SK-N-SH (cell line): ENCODE results near the gene ARFRP1.

Experiments
- CHD2 ChIP-seq: fragments of 150-350 bp; IDR thresholded peaks from 2 replicates; pipeline ENCODE4 v1.6.1; 2018; ENCODE audit warnings: low read length; ENCODE audit not compliant: partially characterized antibody
- CTCF ChIP-seq: fragments of 200-600 bp; sonication (generic); IDR thresholded peaks from 2 replicates; pipeline ENCODE4 v1.6.1; 2017; ENCODE audit warnings: antibody characterized with exemption, mild to moderate bottlenecking, moderate library complexity
- JUND ChIP-seq: IDR thresholded peaks from 2 replicates; pipeline ENCODE4 v1.4.0; 2012
- POLR2AphosphoS5 ChIP-seq: IDR thresholded peaks from 2 replicates; pipeline ENCODE4 v1.6.1; 2012; ENCODE audit warnings: low read depth, low read length
- RAD21 ChIP-seq: IDR thresholded peaks from 2 replicates; pipeline ENCODE4 v1.6.1; 2012; ENCODE audit warnings: mild to moderate bottlenecking, low read length
- RCOR1 ChIP-seq: fragments of 150-350 bp; IDR thresholded peaks from 2 replicates; pipeline ENCODE4 v1.6.1; 2017; ENCODE audit warnings: antibody characterized with exemption, low read length
- RFX5 ChIP-seq: IDR thresholded peaks from 2 replicates; pipeline ENCODE4 v1.6.1; 2012; ENCODE audit warnings: mild to moderate bottlenecking, improper control_type of control experiment, low read length
- SIN3A ChIP-seq: IDR thresholded peaks from 2 replicates; pipeline ENCODE4 v1.6.1; 2012; ENCODE audit warnings: low read depth, mild to moderate bottlenecking, low read length, moderate library complexity, borderline replicate concordance
- TCF12 ChIP-seq: IDR thresholded peaks from 2 replicates; pipeline ENCODE4 v1.4.0; 2012
- TEAD4 ChIP-seq: IDR thresholded peaks from 2 replicates; pipeline ENCODE4 v1.4.0; 2012; ENCODE audit warnings: mild to moderate bottlenecking, borderline replicate concordance; ENCODE audit not compliant: insufficient read depth
- TF ChIP-seq, protein P1 (sequence below): IDR thresholded peaks from 2 replicates; pipeline ENCODE4 v1.4.0; 2012; ENCODE audit warnings: low read depth
- TF ChIP-seq, protein P2 (sequence below): IDR thresholded peaks from 2 replicates; pipeline ENCODE4 v1.6.1; 2012; ENCODE audit warnings: mild to moderate bottlenecking, low read depth, low read length, moderate library complexity

- TF ChIP-seq CHD2 (no peak), RAD21 (no peak), CTCF (no peak), JUND (no peak), RCOR1 (no peak), RFX5 (no peak), TEAD4 (no peak), POLR2AphosphoS5 (0 out of 2 replicates have a peak, but pooled peaks have one; percentile 4), SIN3A (no peak), TCF12 (no peak)
- TF ChIP-seq, protein P1, sequence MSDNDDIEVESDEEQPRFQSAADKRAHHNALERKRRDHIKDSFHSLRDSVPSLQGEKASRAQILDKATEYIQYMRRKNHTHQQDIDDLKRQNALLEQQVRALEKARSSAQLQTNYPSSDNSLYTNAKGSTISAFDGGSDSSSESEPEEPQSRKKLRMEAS: no peak
- TF ChIP-seq, protein P2, sequence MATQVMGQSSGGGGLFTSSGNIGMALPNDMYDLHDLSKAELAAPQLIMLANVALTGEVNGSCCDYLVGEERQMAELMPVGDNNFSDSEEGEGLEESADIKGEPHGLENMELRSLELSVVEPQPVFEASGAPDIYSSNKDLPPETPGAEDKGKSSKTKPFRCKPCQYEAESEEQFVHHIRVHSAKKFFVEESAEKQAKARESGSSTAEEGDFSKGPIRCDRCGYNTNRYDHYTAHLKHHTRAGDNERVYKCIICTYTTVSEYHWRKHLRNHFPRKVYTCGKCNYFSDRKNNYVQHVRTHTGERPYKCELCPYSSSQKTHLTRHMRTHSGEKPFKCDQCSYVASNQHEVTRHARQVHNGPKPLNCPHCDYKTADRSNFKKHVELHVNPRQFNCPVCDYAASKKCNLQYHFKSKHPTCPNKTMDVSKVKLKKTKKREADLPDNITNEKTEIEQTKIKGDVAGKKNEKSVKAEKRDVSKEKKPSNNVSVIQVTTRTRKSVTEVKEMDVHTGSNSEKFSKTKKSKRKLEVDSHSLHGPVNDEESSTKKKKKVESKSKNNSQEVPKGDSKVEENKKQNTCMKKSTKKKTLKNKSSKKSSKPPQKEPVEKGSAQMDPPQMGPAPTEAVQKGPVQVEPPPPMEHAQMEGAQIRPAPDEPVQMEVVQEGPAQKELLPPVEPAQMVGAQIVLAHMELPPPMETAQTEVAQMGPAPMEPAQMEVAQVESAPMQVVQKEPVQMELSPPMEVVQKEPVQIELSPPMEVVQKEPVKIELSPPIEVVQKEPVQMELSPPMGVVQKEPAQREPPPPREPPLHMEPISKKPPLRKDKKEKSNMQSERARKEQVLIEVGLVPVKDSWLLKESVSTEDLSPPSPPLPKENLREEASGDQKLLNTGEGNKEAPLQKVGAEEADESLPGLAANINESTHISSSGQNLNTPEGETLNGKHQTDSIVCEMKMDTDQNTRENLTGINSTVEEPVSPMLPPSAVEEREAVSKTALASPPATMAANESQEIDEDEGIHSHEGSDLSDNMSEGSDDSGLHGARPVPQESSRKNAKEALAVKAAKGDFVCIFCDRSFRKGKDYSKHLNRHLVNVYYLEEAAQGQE: no peak
Measured at GRCh38 chr20:63739130-63740069, 31.6 kb upstream of the ARFRP1 start, which contains the start of gene SLC2A4RG.
